Measurements from ENCODE around the gene RPS18.
"Not testable (repeated sequence)": the region's sequence is repeated elsewhere in the genome, so short reads cannot be mapped to it uniquely, and the experiment has no call there.

RPS18 gene

GRCh38 chr6:33271468-33272274, at the start of gene RPS18, which contains the start of gene VPS52:
TSS of gene RPS18 (plus strand) at chr6:33272075. CDS start at chr6:33272120, 45 bp downstream.
TSS of gene VPS52 (minus strand) at chr6:33271876. CDS start at chr6:33271675, 201 bp downstream.
- peak; percentile 76 to 89 (median 88) for DNase-seq (ENCODE audit: low read depth in 3 of 3)

GRCh38 chr6:33226503-33227120, 45.3 kb upstream of the RPS18 start:
- DNase-seq (ENCODE audit: low read depth in 3 of 3): not testable (repeated sequence)

- DNase-seq (ENCODE audit: low read depth in 3 of 3): no peak
Observed at GRCh38 chr6:33235221-33235634, 36.6 kb upstream of the RPS18 start.

- no peak for DNase-seq (ENCODE audit: low read depth in 3 of 3)
Observed at GRCh38 chr6:33236328-33236727, 35.5 kb upstream of the RPS18 start.

- DNase-seq (ENCODE audit: low read depth in 3 of 3): no peak
Observed at GRCh38 chr6:33236852-33237251, 35.0 kb upstream of the RPS18 start.

GRCh38 chr6:33237741-33238140, 34.1 kb upstream of the RPS18 start:
- no peak for DNase-seq (ENCODE audit: low read depth in 3 of 3)

GRCh38 chr6:33241968-33242367, 29.9 kb upstream of the RPS18 start:
- DNase-seq (ENCODE audit: low read depth in 3 of 3): no peak

GRCh38 chr6:33243476-33243875, 28.4 kb upstream of the RPS18 start:
- DNase-seq (ENCODE audit: low read depth in 3 of 3): no peak

- peak; percentile 82 to 91 (median 85) for DNase-seq (ENCODE audit: low read depth in 3 of 3)
Observed at GRCh38 chr6:33247977-33248642, 23.8 kb upstream of the RPS18 start.

- peak in 1 of 3 donors; percentile 41 for DNase-seq (ENCODE audit: low read depth in 3 of 3)
Observed at GRCh38 chr6:33248643-33248931, 23.3 kb upstream of the RPS18 start.

- peak; percentile 88 to 94 (median 94) for DNase-seq (ENCODE audit: low read depth in 3 of 3)
Observed at GRCh38 chr6:33248932-33249731, 22.7 kb upstream of the RPS18 start.

GRCh38 chr6:33249732-33250630, 21.9 kb upstream of the RPS18 start:
- no peak for DNase-seq (ENCODE audit: low read depth in 3 of 3)

- DNase-seq (ENCODE audit: low read depth in 3 of 3): no peak
Observed at GRCh38 chr6:33250731-33251130, 21.1 kb upstream of the RPS18 start.

- DNase-seq (ENCODE audit: low read depth in 3 of 3): no peak
Observed at GRCh38 chr6:33251395-33252012, 20.4 kb upstream of the RPS18 start.

GRCh38 chr6:33252759-33253158, 19.1 kb upstream of the RPS18 start:
- DNase-seq (ENCODE audit: low read depth in 3 of 3): no peak

GRCh38 chr6:33254591-33254990, 17.3 kb upstream of the RPS18 start:
- DNase-seq (ENCODE audit: low read depth in 3 of 3): no peak

GRCh38 chr6:33259032-33259431, 12.8 kb upstream of the RPS18 start:
- no peak for DNase-seq (ENCODE audit: low read depth in 3 of 3)

GRCh38 chr6:33262490-33262889, 9.4 kb upstream of the RPS18 start:
- DNase-seq (ENCODE audit: low read depth in 3 of 3): not testable (repeated sequence)

GRCh38 chr6:33264015-33264414, 7.9 kb upstream of the RPS18 start:
- DNase-seq (ENCODE audit: low read depth in 3 of 3): no peak

- no peak for DNase-seq (ENCODE audit: low read depth in 3 of 3)
Observed at GRCh38 chr6:33271117-33271467, 783 bp upstream of the RPS18 start.

Data from stimulated activated CD4-positive, alpha-beta T cell treated with anti-CD3 and anti-CD28 coated beads, TNF-alpha, amount 100 ng/mL, for 48 hours (primary cell).